ENCODE results near the gene EBP.

DNA sequence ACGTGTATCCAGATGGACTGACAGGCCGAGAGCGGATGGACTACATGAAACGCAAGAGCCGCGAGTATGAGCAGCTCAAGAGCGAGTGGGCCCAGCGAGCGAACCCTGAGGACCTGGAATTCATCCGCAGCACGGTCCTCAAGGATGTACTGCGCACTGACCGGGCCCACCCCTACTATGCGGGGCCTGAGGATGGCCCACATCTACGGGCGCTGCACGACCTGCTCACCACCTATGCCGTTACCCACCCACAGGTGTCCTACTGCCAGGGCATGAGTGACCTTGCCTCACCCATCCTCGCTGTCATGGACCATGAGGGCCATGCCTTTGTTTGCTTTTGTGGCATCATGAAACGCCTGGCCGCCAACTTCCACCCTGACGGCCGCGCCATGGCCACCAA lies 38.0 kb downstream of the EBP start:
- TF ChIP-seq, protein P1, sequence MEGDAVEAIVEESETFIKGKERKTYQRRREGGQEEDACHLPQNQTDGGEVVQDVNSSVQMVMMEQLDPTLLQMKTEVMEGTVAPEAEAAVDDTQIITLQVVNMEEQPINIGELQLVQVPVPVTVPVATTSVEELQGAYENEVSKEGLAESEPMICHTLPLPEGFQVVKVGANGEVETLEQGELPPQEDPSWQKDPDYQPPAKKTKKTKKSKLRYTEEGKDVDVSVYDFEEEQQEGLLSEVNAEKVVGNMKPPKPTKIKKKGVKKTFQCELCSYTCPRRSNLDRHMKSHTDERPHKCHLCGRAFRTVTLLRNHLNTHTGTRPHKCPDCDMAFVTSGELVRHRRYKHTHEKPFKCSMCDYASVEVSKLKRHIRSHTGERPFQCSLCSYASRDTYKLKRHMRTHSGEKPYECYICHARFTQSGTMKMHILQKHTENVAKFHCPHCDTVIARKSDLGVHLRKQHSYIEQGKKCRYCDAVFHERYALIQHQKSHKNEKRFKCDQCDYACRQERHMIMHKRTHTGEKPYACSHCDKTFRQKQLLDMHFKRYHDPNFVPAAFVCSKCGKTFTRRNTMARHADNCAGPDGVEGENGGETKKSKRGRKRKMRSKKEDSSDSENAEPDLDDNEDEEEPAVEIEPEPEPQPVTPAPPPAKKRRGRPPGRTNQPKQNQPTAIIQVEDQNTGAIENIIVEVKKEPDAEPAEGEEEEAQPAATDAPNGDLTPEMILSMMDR (IDR thresholded peaks at IDR 0.05), result no peak
- no peak for TF ChIP-seq POLR2A (IDR thresholded peaks at IDR 0.05)
